ENCODE data around the gene GEMIN4.
"Not testable (repeated sequence)": the region's sequence is repeated elsewhere in the genome, so short reads cannot be mapped to it uniquely, and the experiment has no call there.

The GEMIN4 gene

GRCh38 chr17:699345-699744 is 52.7 kb downstream of the GEMIN4 start:
- DNase-seq, result no peak

- not testable (repeated sequence) for DNase-seq
Observed at GRCh38 chr17:698096-698495, 54.0 kb downstream of the GEMIN4 start.

GRCh38 chr17:697682-698081 is 54.4 kb downstream of the GEMIN4 start:
- DNase-seq, result no peak

DNA sequence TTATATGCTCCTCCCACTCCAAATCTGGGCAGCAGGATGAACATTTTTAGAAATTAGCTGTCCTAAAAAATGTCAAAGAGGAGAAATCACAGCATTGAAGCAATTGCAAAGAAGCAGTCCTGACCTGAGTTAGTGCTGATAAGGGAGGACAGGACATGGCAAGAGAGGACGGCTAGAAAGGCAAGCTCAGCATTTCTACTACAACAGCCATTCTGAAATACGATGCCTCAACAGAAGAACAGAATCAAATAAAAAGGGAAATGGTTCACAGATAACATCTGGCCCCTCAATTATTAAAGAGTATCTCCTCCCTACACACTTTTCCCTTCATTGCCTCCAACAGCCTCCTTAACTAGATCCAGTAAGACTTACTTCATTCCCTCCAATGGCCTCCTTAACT is 55.7 kb downstream of the GEMIN4 start:
- no peak for DNase-seq
